SKM-1 (cell line): ENCODE data around the gene PDZD2.

Experiments used
- DNase-seq: peaks from one replicate; lab custom pipeline; 2025; ENCODE audit not compliant: unreplicated experiment; lab: John Stamatoyannopoulos, UW

The PDZD2 gene

GRCh38 chr5:31811210-31811609 is 172.3 kb downstream of the PDZD2 start:
- DNase-seq: no peak

DNA sequence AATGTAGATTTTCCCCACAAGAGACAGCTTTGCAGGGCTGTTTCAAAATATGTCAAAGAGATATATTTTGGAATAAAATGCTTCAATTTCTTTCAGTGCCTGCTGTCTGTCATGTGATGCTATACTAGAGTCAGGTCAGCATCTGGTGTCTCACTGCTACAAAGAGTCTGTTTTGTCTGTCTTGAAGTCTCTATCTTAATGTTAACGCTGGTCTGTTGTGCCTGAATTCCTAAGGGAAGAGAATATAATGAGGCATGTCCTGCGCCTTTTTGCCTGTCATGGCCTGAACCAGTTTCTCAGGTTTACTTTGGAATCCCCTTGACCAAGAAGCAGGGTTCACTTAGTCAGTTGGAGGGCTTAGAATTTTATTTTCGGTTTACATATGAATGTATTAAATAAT is 176.4 kb downstream of the PDZD2 start:
- DNase-seq: no peak

DNA sequence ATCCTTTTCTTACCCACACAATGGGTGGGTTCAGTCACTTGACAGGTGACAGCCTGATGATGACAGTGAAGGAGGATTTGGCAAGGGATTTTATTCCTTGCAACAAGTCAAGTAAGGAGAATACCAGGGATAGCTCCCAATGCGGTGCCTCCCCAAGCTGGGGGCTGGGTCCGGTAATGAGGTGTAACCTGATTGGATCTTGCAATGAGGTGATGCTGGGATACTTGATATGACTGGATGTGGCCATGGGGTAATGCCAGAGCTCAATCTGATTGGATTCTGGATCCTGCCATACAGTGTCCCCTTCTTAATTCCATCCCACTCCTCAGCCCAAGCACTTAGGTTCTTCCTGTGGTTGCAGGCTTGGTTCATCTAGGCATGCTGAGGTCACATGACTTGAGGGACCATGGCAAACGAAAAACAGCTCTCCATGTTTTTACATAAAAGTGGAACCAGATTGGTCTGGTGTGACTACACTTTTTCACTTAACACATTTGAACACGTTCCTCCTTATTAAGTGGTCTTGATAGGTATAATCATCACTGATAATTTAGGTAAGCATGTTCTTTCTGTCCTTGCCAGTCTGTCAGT is 181.1 kb downstream of the PDZD2 start:
- DNase-seq: no peak

- no peak for DNase-seq
Measured at GRCh38 chr5:31823472-31823871, 184.5 kb downstream of the PDZD2 start.

GRCh38 chr5:31824869-31825517 is 186.1 kb downstream of the PDZD2 start:
- DNase-seq: no peak

- peak; percentile 27 for DNase-seq
Measured at GRCh38 chr5:31825518-31826068, 186.7 kb downstream of the PDZD2 start.

DNA sequence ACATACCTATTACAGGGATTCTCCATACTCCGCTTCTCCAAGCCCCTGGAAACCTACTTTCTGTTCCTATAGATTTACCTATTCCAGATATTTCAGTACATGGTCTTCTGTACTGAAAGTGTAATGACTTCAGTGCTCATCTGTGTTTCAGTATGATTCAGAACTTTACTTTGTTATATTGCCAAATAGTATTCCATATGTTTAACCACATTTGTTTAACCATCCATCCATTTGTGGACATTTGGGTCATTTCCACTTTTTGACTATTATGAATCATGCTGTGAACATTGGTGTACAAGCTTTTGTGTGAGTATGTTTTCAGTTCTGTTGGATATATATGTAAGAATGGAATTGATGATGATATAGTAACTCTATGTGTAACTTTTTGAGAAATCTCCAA is 188.9 kb downstream of the PDZD2 start:
- no peak for DNase-seq

GRCh38 chr5:31832966-31833365 is 194.0 kb downstream of the PDZD2 start:
- no peak for DNase-seq

DNA sequence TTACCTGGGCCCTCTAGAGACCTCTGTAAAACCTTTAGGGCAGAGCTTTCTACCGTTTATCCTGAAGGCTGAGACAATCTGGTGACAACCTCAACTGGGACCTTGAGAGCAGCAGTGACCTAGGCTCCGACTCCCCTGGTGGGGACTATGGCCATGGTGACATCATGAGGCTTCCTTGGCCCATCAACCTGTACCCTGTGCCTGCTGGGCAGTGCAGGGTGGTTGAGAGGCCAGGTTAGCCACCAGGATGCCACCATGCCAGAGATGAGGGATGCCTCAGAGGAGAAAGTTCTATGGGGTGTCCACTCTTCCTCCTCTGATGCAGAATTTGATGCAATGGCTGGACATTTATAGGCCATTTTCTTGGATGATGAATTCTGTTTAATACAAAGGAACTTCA is 194.8 kb downstream of the PDZD2 start:
- DNase-seq: no peak

DNA sequence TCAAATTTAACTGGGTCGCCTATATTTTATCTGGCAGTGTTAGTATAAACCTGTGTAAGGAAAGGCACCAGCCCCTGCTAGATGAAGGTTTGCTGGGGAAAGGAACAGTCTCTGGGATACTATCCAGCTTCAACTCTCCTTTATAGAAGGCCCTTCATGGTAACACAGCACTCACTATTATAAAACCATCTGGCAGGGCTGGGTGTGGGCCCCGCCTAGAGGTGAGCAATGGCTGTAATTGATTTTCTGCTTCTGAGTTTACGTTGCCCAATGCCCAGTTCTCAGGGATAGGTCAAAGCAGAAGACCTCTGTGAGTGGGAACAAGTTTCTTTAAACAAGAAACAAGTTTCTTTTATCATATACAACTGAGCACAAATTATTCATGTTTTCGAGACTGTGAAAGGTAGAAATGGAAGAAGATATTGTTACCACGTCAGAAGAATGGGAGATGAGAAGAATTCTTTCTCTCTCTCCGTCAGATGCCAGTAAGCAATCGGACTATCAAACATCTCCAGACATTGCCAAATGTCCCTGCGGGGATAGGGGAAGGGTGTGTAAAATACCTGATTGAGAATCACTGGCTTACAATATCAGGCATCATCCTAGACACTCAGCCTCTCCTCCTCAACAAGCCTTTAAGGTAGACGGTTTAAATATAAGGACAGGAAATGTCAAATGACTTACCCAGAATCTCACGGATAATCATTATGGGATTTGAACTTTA is 205.9 kb downstream of the PDZD2 start:
- DNase-seq: no peak

- DNase-seq: no peak
Measured at GRCh38 chr5:31845361-31845760, 206.4 kb downstream of the PDZD2 start.

DNA sequence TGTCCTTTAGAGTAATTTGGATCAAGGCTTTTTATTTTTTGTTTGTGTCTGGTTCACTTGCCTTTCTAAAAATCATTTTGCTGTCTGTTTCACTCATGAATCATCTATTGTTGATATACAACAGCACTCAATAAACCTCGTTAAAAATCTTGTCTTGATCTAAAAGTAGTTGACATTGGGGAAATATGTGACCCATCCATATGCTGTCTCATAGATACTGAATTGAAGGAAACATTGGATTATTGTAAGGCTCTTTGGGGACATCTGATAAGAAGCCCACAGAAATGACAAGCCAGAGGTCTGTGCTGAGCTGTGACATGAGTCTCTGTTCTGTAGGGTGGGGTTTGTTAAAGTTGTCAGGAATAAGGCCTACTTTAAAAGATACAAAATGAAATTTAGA is 208.0 kb downstream of the PDZD2 start:
- DNase-seq: no peak

GRCh38 chr5:31847354-31847753 is 208.4 kb downstream of the PDZD2 start:
- no peak for DNase-seq

GRCh38 chr5:31850981-31851689 is 212.2 kb downstream of the PDZD2 start:
- no peak for DNase-seq

GRCh38 chr5:31853398-31854135 is 214.6 kb downstream of the PDZD2 start:
- DNase-seq: no peak

GRCh38 chr5:31854181-31855133 is 215.5 kb downstream of the PDZD2 start:
- no peak for DNase-seq

DNA sequence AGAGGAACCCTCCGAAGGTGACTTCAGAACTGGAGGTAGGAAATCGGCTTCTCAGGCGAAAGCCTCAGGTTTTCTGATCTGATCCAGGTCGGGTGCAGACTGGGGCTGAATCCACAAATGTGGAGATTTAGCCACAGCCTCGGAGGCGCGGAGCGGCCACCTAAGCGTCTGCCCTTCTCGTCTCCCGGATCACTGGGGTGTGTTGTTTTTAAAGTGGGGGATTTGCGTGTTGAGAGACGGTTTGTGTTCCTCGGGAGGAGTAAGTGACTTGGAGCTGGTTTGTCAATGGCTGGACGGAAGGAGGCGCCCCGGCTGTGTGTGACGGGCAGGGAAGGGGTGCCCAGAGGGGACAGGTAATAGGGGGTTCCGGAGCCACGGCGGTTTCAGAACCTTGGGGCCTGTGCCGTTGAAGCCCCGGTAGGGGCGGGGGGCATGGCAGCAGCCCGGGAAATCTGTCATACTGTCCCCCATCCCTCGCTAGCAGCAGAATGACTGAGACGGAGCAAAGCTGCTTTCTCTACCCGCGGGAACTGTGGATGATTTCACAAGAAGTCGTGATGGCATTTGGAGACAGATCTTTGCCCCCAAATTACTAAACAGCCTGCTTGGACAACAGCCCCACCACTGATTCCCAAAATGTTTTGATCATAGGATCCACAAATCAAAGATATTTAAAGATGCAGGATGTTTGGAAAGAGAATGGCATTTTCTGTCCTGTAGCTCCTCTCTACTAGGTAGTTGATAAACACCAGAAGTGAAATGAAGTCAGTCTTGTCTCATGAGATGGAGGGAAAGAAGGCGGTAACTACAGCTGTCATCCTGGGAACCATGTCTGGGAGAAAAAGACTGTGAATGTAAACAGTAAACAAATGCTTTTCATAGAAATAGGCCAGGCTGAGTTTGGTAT is 216.5 kb downstream of the PDZD2 start:
- DNase-seq: no peak

- DNase-seq: no peak
Measured at GRCh38 chr5:31859096-31859495, 220.2 kb downstream of the PDZD2 start.

DNA sequence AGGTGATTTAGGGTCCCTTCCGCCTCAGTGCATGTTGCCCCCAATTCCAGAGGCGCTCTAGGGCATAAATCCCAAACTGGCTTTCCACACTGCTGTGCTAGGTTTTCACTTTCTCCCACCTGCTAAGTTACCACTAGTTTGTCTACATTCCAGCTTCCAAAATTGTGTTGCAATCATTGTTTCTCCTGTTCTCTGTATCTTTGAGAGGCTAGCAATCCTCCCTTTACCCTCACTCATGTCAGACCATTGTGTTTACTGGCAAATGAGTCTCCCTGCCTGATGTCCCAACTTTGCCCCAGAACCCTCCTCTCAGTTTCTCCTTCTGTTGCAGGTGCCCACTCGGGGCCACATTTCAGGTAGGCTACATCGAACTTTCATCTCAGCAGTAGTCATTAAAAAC is 221.3 kb downstream of the PDZD2 start:
- DNase-seq: no peak
